WTC11 (cell line): Measurements from ENCODE around the gene IL24. TPM values are rescaled to one million over a fixed set of nuclear protein-coding genes. Genes with fewer than 3 reads are reported as not detected.

Source experiments
- ATAC-seq: fragments of 200-7000 bp; cut with Tn5 transposase; 2 replicates; pipeline ENCODE4 v1.10.0; 2021; ENCODE audit warnings: mild to moderate bottlenecking, moderate library complexity
- CTCF ChIA-PET: fragments of 300-600 bp; sonication (Branson Sonifier 250); formaldehyde crosslinking; loops from one replicate; lab custom pipeline; 2021; ENCODE audit warnings: antibody characterized with exemption; lab: Charles Lee
- POLR2A ChIA-PET: fragments of 350-600 bp; sonication (Branson Sonifier 250); formaldehyde crosslinking; loops from one replicate; lab custom pipeline; 2021; ENCODE audit warnings: antibody characterized with exemption; lab: Charles Lee
- DNase-seq: peaks from one replicate; pipeline ENCODE4 v3.0.0; 2021; ENCODE audit warnings: low spot score
- H3K27ac Mint-ChIP-seq: 2 replicates; pipeline ENCODE4 v1.8.0; 2021; ENCODE audit warnings: mixed read lengths
- H3K27me3 Mint-ChIP-seq: 2 replicates; pipeline ENCODE4 v1.8.0; 2021; ENCODE audit warnings: low read depth, mild to moderate bottlenecking, moderate library complexity, mixed read lengths
- H3K36me3 Mint-ChIP-seq: 2 replicates; pipeline ENCODE4 v1.8.0; 2021; ENCODE audit warnings: mixed read lengths
- H3K4me1 Mint-ChIP-seq: 2 replicates; pipeline ENCODE4 v1.8.0; 2022; ENCODE audit warnings: mixed read lengths
- H3K4me3 Mint-ChIP-seq: 2 replicates; pipeline ENCODE4 v1.8.0; 2021; ENCODE audit warnings: mild to moderate bottlenecking, moderate library complexity, mixed read lengths
- H3K9me3 Mint-ChIP-seq: 2 replicates; pipeline ENCODE4 v1.8.0; 2021; ENCODE audit warnings: mixed read lengths
- EMX1 ChIP-seq: fragments of 250-450 bp; sonication (Bioruptor Pico); IDR thresholded peaks from 2 replicates; pipeline ENCODE4 v1.8.0; 2021; ENCODE audit warnings: mild to moderate bottlenecking
- GTF2I ChIP-seq: fragments of 250-450 bp; sonication (Bioruptor Pico); conservative IDR thresholded peaks from 2 replicates; pipeline ENCODE4 v1.4.0; 2021; ENCODE audit warnings: mild to moderate bottlenecking
- KAT7 ChIP-seq: sonication (generic); formaldehyde crosslinking; IDR thresholded peaks from 2 replicates; pipeline ENCODE4 v1.8.1; 2023; ENCODE audit warnings: missing genetic modification reagents, mild to moderate bottlenecking, borderline replicate concordance
- NFATC4 ChIP-seq: fragments of 250-450 bp; sonication (Bioruptor Pico); IDR thresholded peaks from 2 replicates; pipeline ENCODE4 v1.9.0; 2021; ENCODE audit warnings: mild to moderate bottlenecking
- NR3C1 ChIP-seq: sonication (generic); formaldehyde crosslinking; conservative IDR thresholded peaks from 2 replicates; pipeline ENCODE4 v1.8.1; 2023; ENCODE audit warnings: low read depth, mild to moderate bottlenecking, missing genetic modification reagents
- OVOL2 ChIP-seq: fragments of 250-450 bp; sonication (Bioruptor Pico); IDR thresholded peaks from 2 replicates; pipeline ENCODE4 v1.9.0; 2021; ENCODE audit warnings: mild to moderate bottlenecking, borderline replicate concordance
- SMAD3 ChIP-seq: sonication (generic); formaldehyde crosslinking; IDR thresholded peaks from 2 replicates; pipeline ENCODE4 v1.8.0; 2022; ENCODE audit warnings: missing genetic modification reagents, mild to moderate bottlenecking, borderline replicate concordance
- SMAD4 ChIP-seq: sonication (generic); formaldehyde crosslinking; IDR thresholded peaks from 2 replicates; pipeline ENCODE4 v1.8.0; 2022; ENCODE audit warnings: mild to moderate bottlenecking, missing genetic modification reagents
- SOX15 ChIP-seq: fragments of 250-450 bp; sonication (Bioruptor Pico); IDR thresholded peaks from 2 replicates; pipeline ENCODE4 v1.9.0; 2021; ENCODE audit warnings: mild to moderate bottlenecking
- TCF7 ChIP-seq: sonication (generic); formaldehyde crosslinking; IDR thresholded peaks from 2 replicates; pipeline ENCODE4 v1.8.0; 2022; ENCODE audit warnings: mild to moderate bottlenecking, low read depth, missing genetic modification reagents, moderate library complexity
- ZMAT4 ChIP-seq: fragments of 250-450 bp; sonication (Bioruptor Pico); IDR thresholded peaks from 2 replicates; pipeline ENCODE4 v1.9.0; 2021; ENCODE audit warnings: mild to moderate bottlenecking
- ZNF219 ChIP-seq: sonication (generic); formaldehyde crosslinking; IDR thresholded peaks from 2 replicates; pipeline ENCODE4 v1.8.0; 2023; ENCODE audit warnings: missing genetic modification reagents, mild to moderate bottlenecking, borderline replicate concordance
- ZNF281 ChIP-seq: sonication (generic); formaldehyde crosslinking; IDR thresholded peaks from 2 replicates; pipeline ENCODE4 v1.8.0; 2023; ENCODE audit warnings: mild to moderate bottlenecking, missing genetic modification reagents
- ZNF396 ChIP-seq: fragments of 250-450 bp; sonication (Bioruptor Pico); IDR thresholded peaks from 2 replicates; pipeline ENCODE4 v1.8.0; 2021; ENCODE audit warnings: mild to moderate bottlenecking, moderate library complexity, borderline replicate concordance
- total RNA-seq: library from RNA; stranded (reverse); gene quantifications from 3 replicates; pipeline ENCODE4 v1.2.3, GENCODE V29; 2021
- TF ChIP-seq, protein P1 (sequence below): sonication (generic); formaldehyde crosslinking; IDR thresholded peaks from 2 replicates; pipeline ENCODE4 v1.8.1; 2023; ENCODE audit warnings: mild to moderate bottlenecking, missing genetic modification reagents, borderline replicate concordance
- TF ChIP-seq, protein P2 (sequence below): fragments of 250-450 bp; sonication (Bioruptor Pico); conservative IDR thresholded peaks from 2 replicates; pipeline ENCODE4 v1.9.0; 2021; ENCODE audit warnings: mild to moderate bottlenecking

The IL24 gene
- total RNA-seq, 1 experiment from 2014 or later, result not detected

DNA sequence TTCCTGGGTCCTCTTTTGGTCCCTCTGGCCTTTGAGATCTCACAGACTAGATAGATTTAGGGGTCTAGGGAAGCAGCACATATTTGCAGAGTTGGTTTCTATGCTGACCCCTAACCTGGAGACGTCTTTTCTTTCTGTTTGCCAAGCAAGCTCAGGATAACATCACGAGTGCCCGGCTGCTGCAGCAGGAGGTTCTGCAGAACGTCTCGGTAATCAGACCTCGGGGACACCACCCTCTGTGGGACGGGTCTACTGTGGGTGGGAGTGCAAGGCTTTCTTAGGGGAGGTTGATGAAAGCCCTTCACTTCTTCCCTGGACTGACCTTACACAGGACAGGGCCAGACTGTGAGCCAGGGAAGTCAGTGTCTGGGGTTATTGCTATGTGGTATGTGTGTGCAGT is 2.9 kb downstream of the IL24 start:
- TF ChIP-seq ZNF219 (no peak), ZNF396 (CRISPR knock-in tag) (no peak), NFATC4 (no peak)
- DNase-seq (no peak), ATAC-seq (no peak)
- H3K9me3 Mint-ChIP-seq, result no peaks in the 10 kb centered on the region
- ChIA-PET POLR2A (no interaction called here), CTCF (interaction anchor here (0.9 to 1.2 kb wide), 3 partner anchors 13 to 410 kb away, joined by 3 to 7 read pairs (median 3); no protein-coding TSS in a partner anchor)
- H3K36me3 Mint-ChIP-seq, result no peaks in the 10 kb centered on the region
- H3K27me3 Mint-ChIP-seq, result no peaks in the 10 kb centered on the region; the same call in 1 of the 2 replicates
- H3K4me3 Mint-ChIP-seq, result no peak overlapping the region
- no peak overlapping the region for H3K27ac Mint-ChIP-seq
- H3K4me1 Mint-ChIP-seq, result peaks cover 5% of the 10 kb centered on the region; the same call in 1 of the 2 replicates

DNA sequence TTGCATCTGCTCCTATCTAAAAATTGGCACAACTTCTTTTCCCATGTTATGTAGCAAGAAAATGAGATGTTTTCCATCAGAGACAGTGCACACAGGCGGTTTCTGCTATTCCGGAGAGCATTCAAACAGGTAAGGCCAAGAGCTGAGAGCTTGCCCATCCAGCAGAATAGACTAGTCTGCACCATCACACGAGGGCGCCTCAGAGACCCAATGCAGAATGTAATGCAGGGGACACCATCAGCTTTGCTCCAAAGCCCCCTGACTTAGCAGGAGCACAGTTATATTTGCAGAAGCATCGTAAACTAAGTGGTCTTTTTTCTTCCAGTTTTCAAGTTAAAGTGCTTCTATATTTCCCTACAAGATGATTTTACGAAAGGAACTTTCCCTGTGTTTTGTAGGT is 4.7 kb downstream of the IL24 start:
- no peak overlapping the region for H3K27ac Mint-ChIP-seq
- H3K9me3 Mint-ChIP-seq, result no peaks in the 10 kb centered on the region
- no peak overlapping the region for H3K4me3 Mint-ChIP-seq
- no peaks in the 10 kb centered on the region for H3K36me3 Mint-ChIP-seq
- DNase-seq (no peak), ATAC-seq (no peak)
- TF ChIP-seq, protein P1, sequence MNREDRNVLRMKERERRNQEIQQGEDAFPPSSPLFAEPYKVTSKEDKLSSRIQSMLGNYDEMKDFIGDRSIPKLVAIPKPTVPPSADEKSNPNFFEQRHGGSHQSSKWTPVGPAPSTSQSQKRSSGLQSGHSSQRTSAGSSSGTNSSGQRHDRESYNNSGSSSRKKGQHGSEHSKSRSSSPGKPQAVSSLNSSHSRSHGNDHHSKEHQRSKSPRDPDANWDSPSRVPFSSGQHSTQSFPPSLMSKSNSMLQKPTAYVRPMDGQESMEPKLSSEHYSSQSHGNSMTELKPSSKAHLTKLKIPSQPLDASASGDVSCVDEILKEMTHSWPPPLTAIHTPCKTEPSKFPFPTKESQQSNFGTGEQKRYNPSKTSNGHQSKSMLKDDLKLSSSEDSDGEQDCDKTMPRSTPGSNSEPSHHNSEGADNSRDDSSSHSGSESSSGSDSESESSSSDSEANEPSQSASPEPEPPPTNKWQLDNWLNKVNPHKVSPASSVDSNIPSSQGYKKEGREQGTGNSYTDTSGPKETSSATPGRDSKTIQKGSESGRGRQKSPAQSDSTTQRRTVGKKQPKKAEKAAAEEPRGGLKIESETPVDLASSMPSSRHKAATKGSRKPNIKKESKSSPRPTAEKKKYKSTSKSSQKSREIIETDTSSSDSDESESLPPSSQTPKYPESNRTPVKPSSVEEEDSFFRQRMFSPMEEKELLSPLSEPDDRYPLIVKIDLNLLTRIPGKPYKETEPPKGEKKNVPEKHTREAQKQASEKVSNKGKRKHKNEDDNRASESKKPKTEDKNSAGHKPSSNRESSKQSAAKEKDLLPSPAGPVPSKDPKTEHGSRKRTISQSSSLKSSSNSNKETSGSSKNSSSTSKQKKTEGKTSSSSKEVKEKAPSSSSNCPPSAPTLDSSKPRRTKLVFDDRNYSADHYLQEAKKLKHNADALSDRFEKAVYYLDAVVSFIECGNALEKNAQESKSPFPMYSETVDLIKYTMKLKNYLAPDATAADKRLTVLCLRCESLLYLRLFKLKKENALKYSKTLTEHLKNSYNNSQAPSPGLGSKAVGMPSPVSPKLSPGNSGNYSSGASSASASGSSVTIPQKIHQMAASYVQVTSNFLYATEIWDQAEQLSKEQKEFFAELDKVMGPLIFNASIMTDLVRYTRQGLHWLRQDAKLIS (CRISPR knock-in tag), result no peak
- TF ChIP-seq NR3C1 (CRISPR knock-in tag), result no peak
- no peak for TF ChIP-seq ZMAT4
- TF ChIP-seq TCF7 (CRISPR knock-in tag), result no peak
- TF ChIP-seq GTF2I, result no peak
- no peak for TF ChIP-seq SOX15 (CRISPR knock-in tag)
- TF ChIP-seq ZNF281, result no peak
- no peak for TF ChIP-seq EMX1 (CRISPR knock-in tag)
- TF ChIP-seq, protein P2, sequence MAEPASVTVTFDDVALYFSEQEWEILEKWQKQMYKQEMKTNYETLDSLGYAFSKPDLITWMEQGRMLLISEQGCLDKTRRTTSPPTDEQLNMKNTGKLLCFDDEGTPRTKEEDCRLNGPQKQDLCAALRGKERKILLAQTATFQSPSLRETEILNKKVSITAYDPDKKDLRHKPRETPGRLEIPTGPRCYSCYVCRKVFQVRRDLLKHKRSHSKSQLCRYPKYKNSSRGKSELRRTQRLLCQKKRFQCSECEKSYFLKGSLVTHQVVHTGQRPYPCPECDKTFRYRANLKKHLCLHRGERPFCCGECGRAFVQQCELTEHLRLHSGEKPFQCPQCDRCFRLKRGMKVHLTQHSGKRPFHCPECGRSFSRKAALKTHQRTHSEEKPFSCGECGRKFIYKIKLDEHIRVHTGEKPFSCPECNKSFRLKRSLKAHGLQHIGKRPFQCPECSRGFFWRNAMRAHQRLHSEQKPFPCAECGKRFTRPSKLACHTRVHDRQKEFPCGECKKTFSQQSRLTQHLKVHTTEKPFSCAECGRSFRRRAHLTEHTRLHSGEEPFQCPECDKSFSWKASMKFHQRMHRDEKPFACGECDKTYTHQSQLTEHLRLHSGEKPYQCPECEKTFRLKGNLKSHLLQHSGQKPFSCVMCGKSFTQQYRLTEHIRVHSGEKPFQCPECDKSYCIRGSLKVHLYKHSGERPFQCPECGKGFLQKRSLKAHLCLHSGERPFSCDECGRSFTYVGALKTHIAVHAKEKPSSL, result no peak
- no peak for TF ChIP-seq KAT7 (CRISPR knock-in tag)
- TF ChIP-seq SMAD3 (CRISPR knock-in tag), result no peak
- TF ChIP-seq SMAD4 (CRISPR knock-in tag), result no peak
- TF ChIP-seq OVOL2 (CRISPR knock-in tag), result no peak
- CTCF ChIA-PET, result interaction anchor here (1.5 kb wide), 1 partner anchor 271 kb away, joined by 4 read pairs; no protein-coding TSS in a partner anchor
- POLR2A ChIA-PET, result no interaction called here
- H3K4me1 Mint-ChIP-seq, result 0 out of 2 replicates have a peak, but pooled peaks cover 4% of the 10 kb centered on the region
- peaks cover 9% of the 10 kb centered on the region for H3K27me3 Mint-ChIP-seq
